ENCODE data around the gene ZG16B. TPM values are rescaled to one million over a fixed set of nuclear protein-coding genes. Genes with fewer than 3 reads are reported as not detected.

Gene ZG16B
- total and polyA plus RNA-seq, 2 donors, result 2.4 to 5.1 TPM

- DNase-seq (ENCODE audit: extremely low spot score), result no peak
- Histone ChIP-seq H3K36me3 (ENCODE audit: insufficient read depth) (no peaks in the 10 kb centered on the region), H3K27ac (ENCODE audit: low read depth) (no peak overlapping the region), H3K4me1 (ENCODE audit: insufficient read depth) (no peaks in the 10 kb centered on the region), H3K4me3 (ENCODE audit: low read depth, low read length) (no peak overlapping the region)
- WGBS, result 79% methylated on average over 10 of the region's 10 CpGs
These were observed 5.5 kb upstream of the ZG16B start for GRCh38 chr16:2824626-2825025.

DNA sequence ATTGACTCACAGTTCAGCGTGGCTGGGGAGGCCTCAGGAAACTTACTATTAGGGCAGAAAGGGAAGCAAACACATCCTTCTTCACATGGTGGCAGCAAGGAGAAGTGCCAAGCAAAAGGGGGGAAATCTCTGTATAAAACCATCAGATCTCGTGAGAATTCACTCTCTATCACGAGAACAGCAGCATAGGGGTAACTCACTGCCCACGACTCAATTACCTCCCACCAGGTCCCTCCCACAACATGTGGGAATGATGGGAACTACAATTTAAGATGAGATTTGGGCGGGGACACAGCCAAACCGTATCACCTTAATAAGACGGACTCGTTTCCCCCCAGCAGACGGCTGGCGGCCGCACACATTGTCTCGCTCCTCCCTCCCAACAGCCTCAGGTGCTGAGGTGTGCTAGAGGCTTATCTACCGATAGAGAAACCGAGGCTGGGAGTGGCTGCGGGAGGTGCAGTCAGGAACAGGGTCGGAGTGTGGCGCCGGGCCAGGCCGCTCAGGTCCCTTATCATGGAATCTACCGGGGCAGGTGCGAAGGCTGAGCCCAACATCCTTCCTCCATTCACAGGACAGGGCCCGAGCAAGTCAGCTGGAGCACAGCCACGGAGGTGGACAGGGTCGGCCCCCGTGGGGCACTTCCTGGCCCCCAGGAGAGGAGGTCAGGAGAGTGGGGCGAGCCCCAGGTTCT is 4.9 kb upstream of the ZG16B start:
- WGBS, result 79% methylated on average over 26 of the region's 26 CpGs
- DNase-seq (ENCODE audit: extremely low spot score), result no peak

DNA sequence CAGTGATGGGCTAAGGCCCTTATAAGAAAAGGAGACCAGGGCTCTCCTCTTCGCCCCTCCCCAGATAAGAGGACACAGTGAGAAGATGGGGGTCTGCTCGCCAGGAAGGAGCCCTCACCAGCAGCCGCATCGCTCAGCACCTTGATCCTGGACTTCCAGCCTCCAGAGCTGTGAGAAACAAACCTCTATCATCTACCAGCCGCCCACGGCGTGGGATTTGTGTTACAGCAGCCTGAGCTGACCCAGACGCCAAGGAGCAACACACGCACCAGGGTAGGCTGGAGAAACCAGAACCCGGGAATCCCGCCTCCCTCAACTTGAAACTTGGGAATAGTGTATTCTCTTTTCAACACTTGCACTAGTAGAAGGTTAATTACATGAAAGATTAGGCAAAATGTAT is 4.2 kb upstream of the ZG16B start:
- Histone ChIP-seq H3K27ac (ENCODE audit: low read depth) (no peak overlapping the region), H3K4me1 (ENCODE audit: insufficient read depth) (no peaks in the 10 kb centered on the region), H3K36me3 (ENCODE audit: insufficient read depth) (no peaks in the 10 kb centered on the region), H3K4me3 (ENCODE audit: low read depth, low read length) (no peak overlapping the region)
- DNase-seq (ENCODE audit: extremely low spot score), result no peak
- 76% methylated on average over 11 of the region's 11 CpGs for WGBS

More for the DNA sequence above, 4.9 kb upstream of the ZG16B start:
- Histone ChIP-seq H3K4me3 (ENCODE audit: low read depth, low read length) (no peak overlapping the region), H3K27ac (ENCODE audit: low read depth) (no peak overlapping the region), H3K36me3 (ENCODE audit: insufficient read depth) (no peaks in the 10 kb centered on the region), H3K4me1 (ENCODE audit: insufficient read depth) (no peaks in the 10 kb centered on the region)

- DNase-seq (ENCODE audit: extremely low spot score), result no peak
- no peaks in the 10 kb centered on the region for H3K36me3 ChIP-seq (ENCODE audit: insufficient read depth)
- 71% methylated on average over 19 of the region's 19 CpGs for WGBS
- H3K4me3 ChIP-seq (ENCODE audit: low read depth, low read length), result no peak overlapping the region
- H3K27ac ChIP-seq (ENCODE audit: low read depth), result no peak overlapping the region
- no peaks in the 10 kb centered on the region for H3K4me1 ChIP-seq (ENCODE audit: insufficient read depth)
These were observed 3.3 kb upstream of the ZG16B start for GRCh38 chr16:2826591-2827373.

GRCh38 chr16:2827374-2827791 is 2.7 kb upstream of the ZG16B start:
- H3K36me3 ChIP-seq (ENCODE audit: insufficient read depth), result no peaks in the 10 kb centered on the region
- H3K27ac ChIP-seq (ENCODE audit: low read depth), result no peak overlapping the region
- 71% methylated on average over 15 of the region's 15 CpGs for WGBS
- no peak for DNase-seq (ENCODE audit: extremely low spot score)
- no peak overlapping the region for H3K4me3 ChIP-seq (ENCODE audit: low read depth, low read length)
- H3K4me1 ChIP-seq (ENCODE audit: insufficient read depth), result no peaks in the 10 kb centered on the region

GRCh38 chr16:2827831-2828520 is 2.1 kb upstream of the ZG16B start:
- H3K27ac ChIP-seq (ENCODE audit: low read depth), result no peak overlapping the region
- no peaks in the 10 kb centered on the region for H3K36me3 ChIP-seq (ENCODE audit: insufficient read depth)
- no peaks in the 10 kb centered on the region for H3K4me1 ChIP-seq (ENCODE audit: insufficient read depth)
- no peak overlapping the region for H3K4me3 ChIP-seq (ENCODE audit: low read depth, low read length)
- no peak for DNase-seq (ENCODE audit: extremely low spot score)
- WGBS, result 69% methylated on average over 14 of the region's 14 CpGs

GRCh38 chr16:2828521-2828840 is 1.6 kb upstream of the ZG16B start:
- WGBS, result 89% methylated on average over 8 of the region's 8 CpGs
- no peaks in the 10 kb centered on the region for H3K4me1 ChIP-seq (ENCODE audit: insufficient read depth)
- DNase-seq (ENCODE audit: extremely low spot score), result no peak
- no peaks in the 10 kb centered on the region for H3K36me3 ChIP-seq (ENCODE audit: insufficient read depth)
- H3K4me3 ChIP-seq (ENCODE audit: low read depth, low read length), result no peak overlapping the region
- no peak overlapping the region for H3K27ac ChIP-seq (ENCODE audit: low read depth)

DNA sequence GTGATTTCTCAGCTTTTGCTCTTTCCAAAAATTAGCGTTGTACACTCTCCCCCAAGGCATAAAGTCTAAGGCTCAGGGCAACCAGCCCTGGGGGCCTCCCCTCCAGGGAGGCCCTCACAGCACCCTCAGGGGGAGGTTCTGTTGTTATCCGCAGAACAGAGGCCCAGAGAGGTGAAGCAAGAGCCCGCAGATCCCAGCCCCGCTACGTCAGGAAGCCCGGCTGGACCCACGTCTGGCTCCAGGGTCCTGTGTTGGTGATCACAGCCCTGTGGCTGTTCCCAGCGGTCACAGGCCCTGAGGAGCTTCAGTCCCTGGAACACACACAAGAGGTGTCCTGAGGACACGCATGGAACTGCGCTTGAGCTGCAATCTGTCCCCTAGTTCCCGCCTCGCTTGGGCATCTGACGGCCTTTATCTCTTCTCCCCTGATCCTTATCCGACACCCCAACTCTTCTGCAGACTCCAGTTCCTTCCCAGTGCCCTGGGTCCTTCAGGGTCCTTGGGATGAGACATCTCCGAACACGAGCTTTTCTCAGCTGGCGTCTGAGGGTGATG is 1.1 kb upstream of the ZG16B start:
- no peaks in the 10 kb centered on the region for H3K4me1 ChIP-seq (ENCODE audit: insufficient read depth)
- no peak overlapping the region for H3K4me3 ChIP-seq (ENCODE audit: low read depth, low read length)
- WGBS, result 82% methylated on average over 17 of the region's 17 CpGs
- DNase-seq (ENCODE audit: extremely low spot score), result no peak
- no peak overlapping the region for H3K27ac ChIP-seq (ENCODE audit: low read depth)
- H3K36me3 ChIP-seq (ENCODE audit: insufficient read depth), result no peaks in the 10 kb centered on the region

DNA sequence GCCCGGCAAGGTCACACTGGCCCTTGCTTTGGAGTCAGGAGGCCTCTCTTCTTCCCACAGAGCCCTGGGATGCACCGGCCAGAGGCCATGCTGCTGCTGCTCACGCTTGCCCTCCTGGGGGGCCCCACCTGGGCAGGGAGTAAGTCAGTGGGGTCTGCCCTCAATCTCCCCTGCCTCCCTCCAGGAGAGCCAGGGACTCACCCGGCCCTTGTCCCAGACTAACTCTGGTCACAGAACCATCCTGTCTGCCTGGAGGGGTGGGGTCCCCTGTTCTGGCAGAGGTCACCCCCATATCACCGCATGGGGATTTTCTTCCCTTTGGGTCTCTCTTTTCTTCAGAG is 222 bp downstream of the ZG16B start:
- no peak overlapping the region for H3K27ac ChIP-seq (ENCODE audit: low read depth)
- DNase-seq (ENCODE audit: extremely low spot score), result no peak
- H3K4me3 ChIP-seq (ENCODE audit: low read depth, low read length), result no peak overlapping the region
- no peaks in the 10 kb centered on the region for H3K4me1 ChIP-seq (ENCODE audit: insufficient read depth)
- H3K36me3 ChIP-seq (ENCODE audit: insufficient read depth), result no peaks in the 10 kb centered on the region
- WGBS, result 80% methylated on average over 5 of the region's 5 CpGs

DNA sequence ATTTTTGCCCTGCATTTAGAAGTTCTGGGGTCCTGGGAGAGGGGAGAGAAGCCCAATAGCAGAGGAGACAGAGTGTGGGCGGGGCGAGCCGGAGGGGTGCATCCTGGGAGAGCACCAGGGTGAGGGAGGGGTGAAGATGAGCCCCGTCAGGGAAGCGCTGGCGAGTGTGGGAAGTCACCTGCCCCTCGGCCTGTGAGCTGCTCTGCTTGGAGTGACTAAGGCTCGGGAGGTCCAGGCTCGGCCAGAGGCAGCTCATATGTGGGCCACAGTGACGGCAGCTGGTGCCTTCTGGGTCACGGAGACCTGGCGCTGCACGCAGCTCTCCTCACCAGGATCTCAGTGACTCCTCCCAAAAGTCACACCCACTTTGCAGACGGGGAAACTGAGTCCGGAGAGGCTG is 1.1 kb downstream of the ZG16B start:
- no peak overlapping the region for H3K27ac ChIP-seq (ENCODE audit: low read depth)
- H3K36me3 ChIP-seq (ENCODE audit: insufficient read depth), result no peaks in the 10 kb centered on the region
- 73% methylated on average over 15 of the region's 15 CpGs for WGBS
- no peaks in the 10 kb centered on the region for H3K4me1 ChIP-seq (ENCODE audit: insufficient read depth)
- DNase-seq (ENCODE audit: extremely low spot score), result no peak
- no peak overlapping the region for H3K4me3 ChIP-seq (ENCODE audit: low read depth, low read length)

DNA sequence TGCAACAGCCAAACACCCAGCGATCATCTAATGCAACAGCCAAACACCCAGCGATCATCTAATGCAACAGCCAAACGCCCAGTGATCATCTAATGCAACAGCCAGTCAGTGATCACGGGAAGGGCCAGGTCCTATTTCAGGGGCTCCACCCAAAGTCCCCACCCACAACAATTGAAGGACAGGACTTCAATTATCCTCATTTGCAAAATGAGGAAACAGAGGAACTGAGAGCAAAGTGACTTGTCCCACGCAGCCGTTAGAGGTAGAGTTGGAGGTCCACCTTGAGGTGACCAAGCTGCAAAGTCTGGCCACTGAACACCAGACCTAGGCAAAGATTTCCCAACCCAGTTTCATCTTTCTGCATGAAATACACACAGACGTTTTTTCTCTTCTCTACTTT is 3.7 kb downstream of the ZG16B start:
- WGBS, result 70% methylated on average over 7 of the region's 7 CpGs

GRCh38 chr16:2834968-2835367 is 4.9 kb downstream of the ZG16B start:
- DNase-seq (ENCODE audit: extremely low spot score), result no peak
- Histone ChIP-seq H3K4me1 (ENCODE audit: insufficient read depth) (no peaks in the 10 kb centered on the region), H3K27ac (ENCODE audit: low read depth) (no peak overlapping the region), H3K36me3 (ENCODE audit: insufficient read depth) (no peaks in the 10 kb centered on the region), H3K4me3 (ENCODE audit: low read depth, low read length) (no peak overlapping the region)
- 86% methylated on average over 3 of the region's 3 CpGs for WGBS

More for the DNA sequence above, 3.7 kb downstream of the ZG16B start:
- no peak overlapping the region for H3K27ac ChIP-seq (ENCODE audit: low read depth)
- no peak for DNase-seq (ENCODE audit: extremely low spot score)
- no peaks in the 10 kb centered on the region for H3K36me3 ChIP-seq (ENCODE audit: insufficient read depth)
- no peaks in the 10 kb centered on the region for H3K4me1 ChIP-seq (ENCODE audit: insufficient read depth)
- no peak overlapping the region for H3K4me3 ChIP-seq (ENCODE audit: low read depth, low read length)

- Histone ChIP-seq H3K4me1 (ENCODE audit: insufficient read depth) (no peaks in the 10 kb centered on the region), H3K36me3 (ENCODE audit: insufficient read depth) (no peaks in the 10 kb centered on the region), H3K4me3 (ENCODE audit: low read depth, low read length) (no peak overlapping the region), H3K27ac (ENCODE audit: low read depth) (no peak overlapping the region)
- no peak for DNase-seq (ENCODE audit: extremely low spot score)
- 51% methylated on average over 22 of the region's 22 CpGs for WGBS
These were observed 5.8 kb downstream of the ZG16B start for GRCh38 chr16:2835638-2836493.

Data from urinary bladder (tissue), 4 donors.